ELR (cell line): ENCODE data around the gene ZNF177.
"Not testable (repeated sequence)": the region's sequence is repeated elsewhere in the genome, so short reads cannot be mapped to it uniquely, and the experiment has no call there.

ENCODE experiments used
- DNase-seq: peaks from one replicate; pipeline ENCODE4 v3.0.0-alpha.2; 2015; ENCODE audit warnings: low read depth

The ZNF177 gene

GRCh38 chr19:9362905-9363304 is at the start of gene ZNF177:
TSS of gene ZNF177 (plus strand) at chr19:9363013. CDS start at chr19:9378312, 15,299 bp downstream.
- DNase-seq, result no peak

- no peak for DNase-seq
Observed at GRCh38 chr19:9313756-9314155, 49.1 kb upstream of the ZNF177 start.

GRCh38 chr19:9321338-9321737 is 41.5 kb upstream of the ZNF177 start:
- DNase-seq, result no peak

- not testable (repeated sequence) for DNase-seq
Observed at GRCh38 chr19:9321756-9322155, 41.1 kb upstream of the ZNF177 start.

GRCh38 chr19:9322201-9322600 is 40.6 kb upstream of the ZNF177 start:
- not testable (repeated sequence) for DNase-seq

- DNase-seq, result peak; percentile 81
Observed at GRCh38 chr19:9323557-9323918, 39.3 kb upstream of the ZNF177 start.

- DNase-seq, result peak; percentile 95
Observed at GRCh38 chr19:9323919-9324583, 38.8 kb upstream of the ZNF177 start, which contains the start of gene ZNF559. TSS of gene ZNF559 (plus strand) at chr19:9324179. CDS start at chr19:9338550, 14,371 bp downstream.

GRCh38 chr19:9324584-9324962 is 38.2 kb upstream of the ZNF177 start:
- DNase-seq, result no peak

- DNase-seq, result no peak
Observed at GRCh38 chr19:9329999-9330398, 32.8 kb upstream of the ZNF177 start.

- peak; percentile 11 for DNase-seq
Observed at GRCh38 chr19:9342610-9343304, 20.1 kb upstream of the ZNF177 start.

- DNase-seq, result no peak
Observed at GRCh38 chr19:9345005-9345404, 17.8 kb upstream of the ZNF177 start.

- DNase-seq, result no peak
Observed at GRCh38 chr19:9348253-9348652, 14.6 kb upstream of the ZNF177 start.

GRCh38 chr19:9348671-9349070 is 14.1 kb upstream of the ZNF177 start:
- no peak for DNase-seq

GRCh38 chr19:9352505-9352904 is 10.3 kb upstream of the ZNF177 start:
- DNase-seq, result no peak

GRCh38 chr19:9353011-9353410 is 9.8 kb upstream of the ZNF177 start:
- no peak for DNase-seq

- no peak for DNase-seq
Observed at GRCh38 chr19:9354651-9355050, 8.2 kb upstream of the ZNF177 start.

GRCh38 chr19:9370738-9371619 is 8.2 kb downstream of the ZNF177 start:
- DNase-seq, result no peak

GRCh38 chr19:9381361-9381785 is 18.6 kb downstream of the ZNF177 start:
- DNase-seq, result peak; percentile 7

GRCh38 chr19:9406798-9407352 is 44.1 kb downstream of the ZNF177 start:
- DNase-seq, result peak; percentile 72

- DNase-seq, result peak; percentile 20
Observed at GRCh38 chr19:9407827-9408226, 45.0 kb downstream of the ZNF177 start.

- no peak for DNase-seq
Observed at GRCh38 chr19:9413240-9413954, 50.6 kb downstream of the ZNF177 start.

- no peak for DNase-seq
Observed at GRCh38 chr19:9427941-9428340, 65.1 kb downstream of the ZNF177 start.
